Activated effector memory CD4-positive, alpha-beta T cell treated with Interleukin-2 at 50 U/mL for 16 hours (primary cell): ENCODE results near the gene PRKN.

Source experiments
- DNase-seq: peaks from one replicate; pipeline ENCODE4 v3.0.0-alpha.2; 2020

PRKN gene

GRCh38 chr6:162219266-162219665, 508.3 kb downstream of the PRKN start:
- no peak for DNase-seq

- DNase-seq = no peak
These were observed 509.6 kb downstream of the PRKN start for GRCh38 chr6:162217811-162218493.

DNA sequence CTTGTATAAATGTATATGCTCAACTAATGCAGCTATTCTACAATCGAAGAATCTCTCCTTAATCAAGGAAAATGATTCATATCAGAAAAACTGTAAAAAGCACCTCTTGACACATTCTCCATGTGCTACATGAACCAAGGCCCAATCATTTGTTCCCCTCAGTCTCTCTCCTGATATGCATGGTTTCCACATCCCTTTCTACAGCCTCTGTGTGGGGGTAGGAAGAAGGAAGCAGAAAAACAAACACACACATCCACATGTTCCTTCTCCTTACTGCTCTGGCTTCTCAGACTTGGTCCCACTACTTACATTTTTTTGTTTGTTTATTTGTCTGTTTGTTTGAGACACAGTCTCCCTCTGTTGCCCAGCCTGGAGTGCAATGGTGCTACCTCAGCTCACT, 510.5 kb downstream of the PRKN start:
- no peak for DNase-seq

DNA sequence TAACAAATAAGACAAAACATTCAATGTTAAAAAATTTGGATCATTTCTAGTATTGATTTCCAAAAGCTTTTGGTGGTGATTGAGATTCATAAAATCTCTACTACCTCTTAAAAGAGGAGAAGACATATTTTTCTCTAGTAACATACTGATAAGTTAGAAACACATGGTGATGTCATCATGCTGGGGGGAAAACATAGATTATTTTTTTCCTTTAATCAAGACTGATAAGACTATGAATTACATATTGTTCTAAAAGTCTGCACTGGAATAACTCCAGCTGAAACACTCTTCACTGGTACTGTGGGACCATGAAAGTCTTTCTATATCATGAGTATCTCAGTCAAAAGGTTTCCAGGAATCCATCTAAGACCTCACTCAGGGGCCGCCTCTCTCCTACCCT, 515.8 kb downstream of the PRKN start:
- DNase-seq = no peak

DNA sequence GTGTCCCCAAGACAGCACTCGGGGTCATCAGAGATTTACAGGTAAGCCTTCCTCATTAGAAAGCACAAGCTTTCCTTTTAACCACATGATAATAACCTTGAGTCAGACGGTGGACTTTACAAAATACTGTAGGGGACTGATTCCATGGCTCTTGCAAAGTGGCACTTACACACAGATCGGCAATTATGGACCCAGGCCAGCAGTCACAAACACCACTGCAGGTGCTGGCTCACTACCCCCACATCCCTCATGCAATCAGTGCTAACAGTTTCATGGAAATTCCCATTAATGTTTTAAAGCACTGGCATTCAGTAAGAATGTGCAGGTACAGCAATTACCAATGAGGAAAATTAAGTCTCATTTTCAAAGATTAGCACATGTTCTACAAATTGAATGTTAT, 516.5 kb downstream of the PRKN start:
- DNase-seq = no peak

DNA sequence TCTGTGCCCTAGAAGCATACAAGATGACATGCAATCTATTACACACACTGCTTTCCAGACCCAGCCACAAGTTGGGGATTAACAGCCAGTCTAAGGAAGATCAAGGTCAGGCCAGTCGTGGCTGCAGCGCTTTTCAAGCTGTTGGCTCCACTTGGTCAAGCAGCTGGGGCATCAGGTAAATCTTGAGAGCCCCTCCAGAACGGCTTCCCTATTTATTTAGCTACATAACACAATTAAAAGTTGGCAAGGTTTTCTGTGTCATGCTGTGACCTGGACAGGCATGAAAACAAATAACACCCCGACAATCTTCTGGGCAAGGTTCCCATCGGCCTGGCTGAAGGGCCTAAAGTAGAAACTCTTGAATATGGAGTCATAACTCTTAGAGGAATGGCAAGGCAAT, 524.3 kb downstream of the PRKN start:
- no peak for DNase-seq

DNA sequence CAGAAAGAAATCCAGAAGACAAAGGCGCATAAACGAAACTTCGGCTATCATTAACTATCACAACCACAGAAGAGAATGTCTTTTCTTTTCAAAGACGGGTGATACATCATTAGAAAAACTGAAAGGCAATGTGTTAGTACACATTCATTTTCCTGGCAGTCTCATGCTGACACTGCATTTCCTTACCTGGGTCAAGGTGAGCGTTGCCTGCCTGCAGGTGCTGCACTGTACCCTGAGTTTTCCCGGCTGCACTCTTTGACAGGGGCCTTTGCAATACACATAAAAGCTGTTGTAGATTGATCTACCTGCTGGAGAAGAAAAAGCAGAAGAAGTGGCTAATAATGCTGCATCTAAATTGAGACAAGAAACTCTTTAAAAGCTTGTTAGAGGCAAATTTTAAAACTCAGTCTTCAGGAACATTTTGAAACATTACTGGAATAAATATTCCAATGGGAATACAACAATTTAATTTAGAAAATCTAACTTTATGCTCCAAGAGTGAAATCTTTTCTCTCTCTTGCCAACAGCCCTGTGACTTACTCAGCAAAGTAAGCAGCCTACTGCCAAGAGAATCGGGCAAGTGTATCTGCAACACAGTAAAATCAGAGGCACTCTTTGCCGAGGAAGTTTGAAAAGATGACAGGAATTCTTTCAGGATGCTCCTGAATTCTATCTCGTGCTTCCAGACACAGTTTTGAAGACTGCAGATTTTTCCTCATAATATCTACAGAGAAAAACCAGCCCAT, 526.4 kb downstream of the PRKN start:
- no peak for DNase-seq

DNA sequence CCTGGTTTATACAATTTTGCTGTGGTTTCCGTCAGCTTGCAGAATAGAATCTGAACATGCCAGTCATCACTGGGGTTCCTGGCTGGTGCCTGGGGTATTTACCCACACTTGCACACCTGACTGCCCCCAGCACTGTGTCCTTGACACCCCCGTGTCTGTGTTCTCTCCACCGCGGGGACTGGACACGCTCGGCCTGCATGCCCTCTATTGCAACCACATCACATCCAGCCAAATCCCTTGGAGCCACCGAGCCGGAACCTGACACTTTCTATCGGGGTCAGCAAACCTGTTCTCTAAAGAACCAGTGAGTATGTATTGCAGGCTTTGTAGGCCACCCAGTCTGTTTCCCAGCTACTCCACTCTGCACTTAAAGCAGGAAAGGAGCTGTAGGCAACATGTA, 527.5 kb downstream of the PRKN start:
- no peak for DNase-seq

DNA sequence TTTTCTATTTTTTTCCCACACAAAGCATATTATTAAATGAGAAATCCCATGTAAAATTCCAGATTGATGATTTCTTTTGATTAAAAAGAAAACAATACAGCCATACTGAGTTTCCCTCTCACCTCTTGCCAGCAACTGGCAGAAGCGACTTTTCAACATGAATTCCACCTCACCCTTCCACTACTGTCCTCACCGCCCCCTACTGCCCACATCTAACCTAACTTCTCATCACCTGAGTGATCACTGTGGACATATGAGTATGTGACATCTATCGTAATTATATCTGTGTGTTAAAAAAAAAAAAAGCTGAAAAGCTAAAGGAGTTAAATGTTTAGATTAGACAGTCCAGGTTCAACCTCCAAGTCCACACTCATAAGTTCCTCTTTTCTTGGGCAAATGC, 528.6 kb downstream of the PRKN start:
- no peak for DNase-seq

- no peak for DNase-seq
These were observed 529.5 kb downstream of the PRKN start for GRCh38 chr6:162198076-162198475.

DNA sequence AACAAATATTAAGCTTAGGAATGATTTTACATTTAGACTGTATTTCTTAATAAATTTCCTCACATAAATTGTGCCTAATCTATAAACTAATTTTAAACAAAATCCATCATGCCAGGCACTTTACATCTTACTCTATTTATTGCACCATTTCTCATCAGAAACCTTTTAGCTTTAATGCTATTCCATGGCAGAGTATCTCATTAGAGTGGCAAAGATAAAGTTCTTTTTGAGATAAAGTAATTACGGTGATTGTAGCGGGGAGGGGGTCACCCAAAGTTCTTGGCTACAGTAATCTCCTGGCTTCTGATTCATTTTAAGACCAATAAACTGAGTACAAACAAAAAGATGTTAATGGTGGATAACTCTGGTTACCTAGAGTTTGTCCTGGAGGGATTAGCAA, 532.1 kb downstream of the PRKN start:
- DNase-seq = no peak

DNA sequence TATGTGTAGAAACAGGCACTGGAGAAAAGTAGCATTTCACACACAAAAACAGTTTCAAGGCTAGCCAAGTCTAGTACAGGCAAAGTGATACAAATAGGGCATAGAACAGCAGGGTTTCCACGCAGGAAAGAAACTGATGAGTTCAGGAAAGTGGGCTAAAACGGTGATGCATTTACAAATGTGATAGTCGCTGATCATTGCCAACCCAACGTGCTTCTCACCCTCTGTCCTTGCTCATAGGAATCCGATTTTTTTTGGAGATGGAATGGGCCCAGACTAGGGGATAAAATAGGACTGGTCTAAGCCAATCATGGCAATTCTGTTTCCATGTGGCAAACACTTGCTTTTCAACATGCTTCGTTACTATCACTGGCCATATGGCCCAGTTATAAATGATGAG, 536.6 kb downstream of the PRKN start:
- DNase-seq = no peak

- no peak for DNase-seq
These were observed 540.2 kb downstream of the PRKN start for GRCh38 chr6:162187168-162187935.

GRCh38 chr6:162184465-162184864, 543.1 kb downstream of the PRKN start:
- DNase-seq = no peak

DNA sequence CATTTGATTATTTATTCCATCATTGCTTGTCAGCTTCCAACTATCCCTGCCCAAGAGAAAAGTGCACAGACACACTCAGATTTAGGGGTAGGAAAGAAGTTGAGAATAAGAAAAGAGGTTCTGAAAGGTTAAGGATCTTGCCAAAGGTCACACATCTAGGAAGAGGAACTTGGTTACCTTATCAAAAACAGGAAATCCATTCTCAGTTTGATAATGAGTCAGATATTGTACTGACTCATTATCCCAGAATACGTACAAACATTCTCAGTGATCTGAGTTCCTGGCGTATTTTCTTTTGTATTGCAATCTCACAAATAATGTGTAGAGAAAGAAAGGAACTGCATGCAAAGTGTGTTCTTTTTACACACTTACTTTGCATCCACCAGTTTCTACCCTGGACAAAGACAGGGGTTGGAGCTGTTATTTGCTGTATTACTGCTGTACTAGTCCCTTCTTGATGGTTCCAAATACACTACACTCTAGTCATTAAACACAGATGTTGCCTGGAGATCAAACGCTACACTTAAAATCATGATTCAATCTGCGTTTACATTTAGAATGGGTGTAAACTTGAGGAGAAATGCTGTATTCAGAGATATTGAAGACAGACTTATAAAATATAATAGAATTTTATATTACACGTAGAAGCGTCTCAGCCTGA, 545.7 kb downstream of the PRKN start:
- DNase-seq = no peak

DNA sequence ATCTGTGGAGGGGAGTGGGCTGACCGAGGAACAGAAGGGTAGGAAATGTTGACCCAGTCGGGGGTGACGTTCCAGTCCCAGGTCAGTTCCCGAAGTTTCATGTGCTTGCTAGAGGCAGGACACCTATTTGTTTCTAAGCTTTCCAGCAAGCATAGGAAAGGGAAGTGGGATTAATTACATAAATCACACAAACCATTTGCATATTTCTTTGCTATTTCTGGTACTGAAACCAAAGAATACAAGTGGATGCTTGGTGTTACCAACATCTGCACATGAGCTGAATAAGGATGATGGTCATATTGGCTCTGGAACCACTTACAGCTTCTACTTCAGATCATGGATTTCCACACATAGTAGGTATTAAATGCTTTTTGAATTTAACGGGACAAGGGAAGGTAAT, 546.5 kb downstream of the PRKN start:
- DNase-seq = no peak

DNA sequence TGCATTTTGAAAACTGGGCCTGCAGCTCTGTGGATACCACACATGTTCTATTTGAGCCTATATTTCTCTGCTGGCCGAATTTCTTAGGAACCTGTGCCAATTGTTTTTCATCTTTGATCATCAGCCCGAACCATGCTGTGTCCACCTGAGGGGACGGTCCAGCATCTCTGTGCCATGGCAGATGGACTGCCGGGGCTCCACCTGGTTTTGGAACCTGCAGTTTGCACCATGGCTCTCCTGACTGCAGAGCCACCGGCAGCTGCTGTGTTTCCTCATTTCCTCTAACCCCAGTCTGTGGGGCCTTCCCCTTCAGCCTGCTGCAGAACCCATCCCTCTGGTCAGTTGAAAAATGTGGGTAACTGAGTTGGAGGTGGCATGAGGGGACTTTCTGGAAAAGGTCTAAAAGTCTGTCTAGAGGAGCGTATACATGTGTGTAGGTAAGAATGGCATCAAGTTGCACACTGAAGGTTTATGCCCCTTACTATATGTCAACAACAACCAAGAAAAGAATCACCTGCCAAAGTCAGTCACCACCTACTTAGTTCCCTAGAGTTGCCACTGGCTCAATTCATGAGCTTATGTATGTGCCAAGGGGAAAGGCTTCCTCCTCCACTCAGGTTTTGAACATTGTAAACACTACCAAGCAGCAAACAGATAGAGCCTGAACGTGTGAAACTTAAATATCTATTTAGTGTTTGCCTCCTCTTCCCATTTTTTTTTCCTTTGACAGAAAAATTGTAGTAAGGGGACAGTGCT, 548.2 kb downstream of the PRKN start:
- no peak for DNase-seq

- no peak for DNase-seq
These were observed 548.9 kb downstream of the PRKN start for GRCh38 chr6:162178666-162179065.

- no peak for DNase-seq
These were observed 549.3 kb downstream of the PRKN start for GRCh38 chr6:162178266-162178665.

DNA sequence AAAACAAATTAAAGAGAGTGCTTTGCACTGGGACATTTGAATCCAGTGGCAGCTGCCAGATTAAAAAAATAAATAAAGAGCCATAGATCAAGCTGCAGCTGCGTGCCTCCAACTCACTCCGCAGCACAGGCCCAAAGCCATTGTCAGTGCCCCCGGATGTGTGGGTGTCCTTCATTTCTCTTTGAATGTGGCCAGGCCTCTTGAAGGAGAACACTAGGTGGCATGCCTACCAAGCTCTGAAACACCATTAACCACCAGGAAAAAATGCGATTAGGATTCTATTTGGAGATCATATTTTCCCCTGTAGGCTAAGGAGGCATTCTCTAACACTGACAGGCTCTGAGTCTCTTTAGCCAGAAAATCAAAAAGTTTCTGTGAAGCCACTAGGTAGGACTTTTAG, 549.8 kb downstream of the PRKN start:
- no peak for DNase-seq

GRCh38 chr6:162173466-162173865, 554.1 kb downstream of the PRKN start:
- DNase-seq = no peak

DNA sequence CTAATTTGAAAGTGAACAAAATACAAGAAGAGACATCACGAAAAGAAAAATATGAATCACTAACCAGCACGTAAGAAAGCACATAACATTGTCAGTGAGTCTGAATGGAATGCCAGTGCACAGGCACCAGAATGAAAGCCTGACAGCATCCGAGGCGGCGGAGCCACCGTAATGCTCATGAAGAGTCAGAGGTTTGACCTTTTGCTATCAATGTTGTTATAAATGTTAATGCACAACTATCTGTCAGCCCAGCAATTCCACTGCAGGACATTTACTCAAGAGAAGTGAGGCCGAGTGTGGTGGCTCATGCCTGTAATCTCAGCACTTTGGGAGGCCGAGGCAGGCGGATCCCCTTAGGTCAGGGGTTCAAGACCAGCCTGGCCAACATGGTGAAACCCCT, 562.1 kb downstream of the PRKN start:
- DNase-seq = no peak
